Cardiac muscle cell (in vitro differentiated cells and primary cell): ENCODE measurements around the gene VPS35L. TPM values are rescaled to one million over a fixed set of nuclear protein-coding genes. Genes with fewer than 3 reads are reported as not detected.

Source experiments
- DNase-seq, 2 donors: peaks; one replicate each; pipeline versions ENCODE4 v3.0.0 to v3.0.0-alpha.2; 2010 to 2017; ENCODE audit warnings: low read depth in 1 of 2, low spot score in 1 of 2
- H3K27ac ChIP-seq: fragments of 200-600 bp; sonication (generic); 2 replicates; pipeline ENCODE4 v1.5.1; 2016
- H3K27me3 ChIP-seq: fragments of 200-600 bp; sonication (generic); 2 replicates; pipeline ENCODE4 v1.6.0; 2016; ENCODE audit warnings: control low read depth
- H3K36me3 ChIP-seq: fragments of 200-600 bp; sonication (generic); 2 replicates; pipeline ENCODE4 v1.5.1; 2016; ENCODE audit warnings: control low read depth
- H3K4me1 ChIP-seq: fragments of 200-600 bp; sonication (generic); 2 replicates; pipeline ENCODE4 v1.8.1; 2017; ENCODE audit warnings: low read depth, mild to moderate bottlenecking, mixed run types
- H3K4me3 ChIP-seq: fragments of 200-600 bp; sonication (generic); 2 replicates; pipeline ENCODE4 v1.5.1; 2016; ENCODE audit warnings: mild to moderate bottlenecking
- H3K9me3 ChIP-seq: fragments of 200-600 bp; sonication (generic); 2 replicates; pipeline ENCODE4 v1.5.1; 2017; ENCODE audit warnings: low read depth, mild to moderate bottlenecking, control low read depth
- CTCF ChIP-seq: IDR thresholded peaks from 2 replicates; pipeline ENCODE4 v1.5.1; 2012; ENCODE audit warnings: low read depth, mild to moderate bottlenecking, low read length
- polyA plus RNA-seq: library from polyadenylated mRNA; unstranded; fragments of >200 nt; fragmentation: Nextera tagmentation; extraction: Ambion mirVana; gene quantifications from 2 replicates; pipeline ENCODE4 v1.2.1, GENCODE V29; 2016
- total RNA-seq: library from RNA; depleted of rRNA; stranded (reverse); fragments of >200 nt; gene quantifications from 2 replicates; pipeline ENCODE4 v1.2.3, GENCODE V29; 2016

VPS35L gene
- total and polyA plus RNA-seq, 2 experiments from 2014 or later = 31.5 to 61.6 TPM

DNA sequence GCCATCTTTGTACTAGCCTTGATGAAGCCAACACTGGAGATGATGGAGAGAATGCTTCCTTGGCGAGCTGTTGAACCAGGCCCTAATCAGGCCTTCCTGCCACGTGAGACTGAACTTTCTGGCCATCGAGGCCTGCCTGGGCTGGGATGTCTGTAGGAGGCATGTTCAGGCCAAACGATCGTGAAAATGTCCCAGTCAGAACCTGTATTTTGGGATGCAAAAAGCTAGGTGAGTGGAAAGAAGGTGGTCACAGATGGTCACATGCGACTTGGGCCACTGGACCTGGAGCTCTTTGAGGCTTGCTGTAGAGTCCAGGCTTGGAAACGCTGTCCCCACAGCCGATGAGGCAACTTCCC is 149.6 kb downstream of the VPS35L start:
- TF ChIP-seq CTCF = no peak
- Histone ChIP-seq H3K27me3 (no peaks in the 10 kb centered on the region), H3K27ac (no peak overlapping the region), H3K36me3 (peaks cover 10% of the 10 kb centered on the region), H3K9me3 (no peaks in the 10 kb centered on the region), H3K4me3 (no peak overlapping the region), H3K4me1 (no peaks in the 10 kb centered on the region)
- DNase-seq = no peak

GRCh38 chr16:19705843-19706242 is 150.3 kb downstream of the VPS35L start:
- TF ChIP-seq CTCF = no peak

DNA sequence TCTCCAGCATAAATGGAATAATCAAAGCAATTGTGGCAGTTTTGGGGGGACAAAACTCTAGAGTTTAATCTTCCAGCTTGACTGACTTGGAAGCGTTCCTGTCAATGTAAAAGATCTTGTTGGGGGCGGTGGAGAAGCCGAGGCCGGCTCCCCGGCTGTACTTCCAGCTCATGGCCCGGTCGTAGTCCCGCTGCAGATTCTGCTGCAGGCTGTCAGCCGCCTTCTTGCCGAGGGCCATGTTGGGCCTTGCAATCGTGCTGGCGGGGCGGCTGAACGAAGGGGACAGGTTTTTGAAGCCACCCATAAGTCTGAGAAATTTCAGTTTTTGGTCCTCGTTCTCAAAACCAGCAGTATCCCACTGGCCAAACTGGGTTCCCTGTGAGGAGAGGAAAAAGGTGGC is 151.3 kb downstream of the VPS35L start:
- Histone ChIP-seq H3K27ac (no peak overlapping the region), H3K9me3 (no peaks in the 10 kb centered on the region), H3K4me3 (no peak overlapping the region), H3K27me3 (no peaks in the 10 kb centered on the region), H3K36me3 (peaks cover 9% of the 10 kb centered on the region), H3K4me1 (no peaks in the 10 kb centered on the region)
- no peak for TF ChIP-seq CTCF
- no peak for DNase-seq

More at GRCh38 chr16:19705843-19706242, 150.3 kb downstream of the VPS35L start:
- no peaks in the 10 kb centered on the region for H3K9me3 ChIP-seq
- H3K27me3 ChIP-seq = no peaks in the 10 kb centered on the region
- no peak overlapping the region for H3K4me3 ChIP-seq
- no peak for DNase-seq
- H3K27ac ChIP-seq = no peak overlapping the region
- peaks cover 10% of the 10 kb centered on the region for H3K36me3 ChIP-seq
- no peaks in the 10 kb centered on the region for H3K4me1 ChIP-seq

DNA sequence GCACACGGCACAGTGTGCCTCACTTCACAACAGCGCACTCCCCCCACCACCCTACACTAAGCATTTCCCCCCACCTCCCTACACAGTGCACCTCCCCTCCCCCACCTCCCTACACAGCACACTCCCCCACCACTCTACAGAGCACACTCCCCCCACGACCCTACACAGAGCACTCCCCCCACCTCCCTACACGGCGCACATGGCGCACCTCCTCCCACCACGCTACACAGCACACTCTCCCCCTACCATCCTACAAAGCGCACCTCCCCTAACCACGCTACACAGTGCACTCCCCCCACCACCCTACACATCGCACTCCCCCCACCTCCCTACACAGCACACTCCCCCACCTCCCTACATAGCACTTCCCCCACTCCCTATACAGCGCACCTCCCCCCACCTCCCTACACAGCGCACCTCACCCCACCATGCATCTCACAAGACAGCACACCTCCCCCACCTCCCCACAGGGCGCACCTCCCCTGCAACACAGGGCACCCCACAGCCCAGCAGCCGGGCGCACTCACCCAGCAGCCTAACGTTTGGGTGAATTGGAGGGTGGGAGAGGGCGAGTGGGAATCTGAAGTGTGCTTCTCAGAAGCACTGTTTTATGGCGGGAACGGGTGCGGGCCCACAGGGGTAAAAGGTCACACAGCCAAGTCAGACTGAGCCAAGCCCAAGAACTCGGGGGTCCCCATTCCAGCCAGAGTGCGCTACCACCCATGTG is 152.2 kb downstream of the VPS35L start:
- no peaks in the 10 kb centered on the region for H3K27me3 ChIP-seq
- no peaks in the 10 kb centered on the region for H3K4me1 ChIP-seq
- H3K4me3 ChIP-seq = no peak overlapping the region
- no peak for DNase-seq
- no peak overlapping the region for H3K27ac ChIP-seq
- H3K36me3 ChIP-seq = peaks cover 4% of the 10 kb centered on the region
- no peaks in the 10 kb centered on the region for H3K9me3 ChIP-seq
- no peak for TF ChIP-seq CTCF

- Histone ChIP-seq H3K36me3 (peaks cover 7% of the 10 kb centered on the region), H3K9me3 (no peaks in the 10 kb centered on the region), H3K4me3 (no peak overlapping the region), H3K4me1 (no peaks in the 10 kb centered on the region), H3K27me3 (no peaks in the 10 kb centered on the region), H3K27ac (no peak overlapping the region)
- no peak for TF ChIP-seq CTCF
- no peak for DNase-seq
Measured at GRCh38 chr16:19708296-19709205, 153.0 kb downstream of the VPS35L start.
